PC-3 (cell line): ENCODE data around the gene NDUFAF2.
A peak's percentile ranks its signal among the peaks of the same experiment; 100 is the strongest.

ENCODE experiments used
- EZH2 ChIP-seq: fragments of 300-600 bp; sonication (generic); IDR thresholded peaks from one replicate; pipeline ENCODE4 v1.6.1; 2017; ENCODE audit warnings: antibody characterized with exemption, mild to moderate bottlenecking, low read length; ENCODE audit not compliant: unreplicated experiment
- EZH2phosphoT487 ChIP-seq: fragments of 300-600 bp; sonication (generic); IDR thresholded peaks from 2 replicates; pipeline ENCODE4 v1.6.1; 2018; ENCODE audit warnings: mild to moderate bottlenecking, antibody characterized with exemption, low read length, borderline replicate concordance
- TF ChIP-seq, protein P1 (sequence below): fragments of 300-600 bp; sonication (generic); conservative IDR thresholded peaks from 2 replicates; pipeline ENCODE4 v1.5.1; 2017; ENCODE audit warnings: antibody characterized with exemption, low read depth, mild to moderate bottlenecking, low read length

DNA sequence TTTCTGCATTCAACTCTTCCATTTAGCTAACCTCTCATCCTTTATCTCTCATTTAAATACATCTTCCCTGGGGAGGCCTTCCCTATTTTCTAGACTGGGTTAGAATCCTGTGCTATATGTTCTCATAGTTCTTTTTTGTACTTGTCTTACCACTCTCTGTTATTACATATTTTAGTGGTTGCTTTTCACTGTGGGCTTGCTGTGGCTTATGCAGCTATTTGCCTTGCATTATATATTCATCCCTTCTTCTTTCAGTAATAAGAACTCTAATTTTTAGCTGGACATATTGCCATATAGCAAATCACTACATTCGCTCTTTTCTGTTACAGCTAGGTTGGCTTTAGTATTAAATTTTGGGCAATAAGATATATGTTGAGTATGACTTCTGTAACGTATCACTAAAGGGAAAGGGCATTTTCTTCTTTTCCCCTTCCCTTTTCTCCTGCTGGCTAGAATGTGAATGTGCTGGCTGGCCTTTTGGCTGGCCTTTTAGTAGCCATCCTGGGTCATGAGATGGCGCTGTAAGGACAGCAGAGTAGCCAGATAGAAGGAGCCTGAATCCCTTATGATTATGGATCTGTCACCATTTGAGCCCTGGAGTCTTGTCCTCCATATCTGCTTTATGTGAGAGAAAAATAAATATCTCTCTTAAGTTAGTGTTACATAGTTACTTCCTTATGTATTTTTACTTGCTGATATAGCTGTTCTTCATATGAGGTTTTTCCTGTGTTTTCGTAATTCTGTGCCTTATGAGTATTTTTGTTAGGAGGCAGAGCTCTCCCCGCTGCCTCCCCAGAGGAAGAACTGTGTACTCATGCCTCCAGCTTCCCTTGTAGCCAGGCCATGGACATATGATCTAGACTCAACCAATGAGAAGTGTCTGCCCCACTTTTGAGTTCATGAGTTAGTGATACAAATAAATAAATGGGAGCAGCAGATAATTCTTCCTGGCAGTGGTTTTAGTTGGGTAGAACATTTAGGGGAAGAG is 65.8 kb downstream of the NDUFAF2 start:
- TF ChIP-seq, protein P1, sequence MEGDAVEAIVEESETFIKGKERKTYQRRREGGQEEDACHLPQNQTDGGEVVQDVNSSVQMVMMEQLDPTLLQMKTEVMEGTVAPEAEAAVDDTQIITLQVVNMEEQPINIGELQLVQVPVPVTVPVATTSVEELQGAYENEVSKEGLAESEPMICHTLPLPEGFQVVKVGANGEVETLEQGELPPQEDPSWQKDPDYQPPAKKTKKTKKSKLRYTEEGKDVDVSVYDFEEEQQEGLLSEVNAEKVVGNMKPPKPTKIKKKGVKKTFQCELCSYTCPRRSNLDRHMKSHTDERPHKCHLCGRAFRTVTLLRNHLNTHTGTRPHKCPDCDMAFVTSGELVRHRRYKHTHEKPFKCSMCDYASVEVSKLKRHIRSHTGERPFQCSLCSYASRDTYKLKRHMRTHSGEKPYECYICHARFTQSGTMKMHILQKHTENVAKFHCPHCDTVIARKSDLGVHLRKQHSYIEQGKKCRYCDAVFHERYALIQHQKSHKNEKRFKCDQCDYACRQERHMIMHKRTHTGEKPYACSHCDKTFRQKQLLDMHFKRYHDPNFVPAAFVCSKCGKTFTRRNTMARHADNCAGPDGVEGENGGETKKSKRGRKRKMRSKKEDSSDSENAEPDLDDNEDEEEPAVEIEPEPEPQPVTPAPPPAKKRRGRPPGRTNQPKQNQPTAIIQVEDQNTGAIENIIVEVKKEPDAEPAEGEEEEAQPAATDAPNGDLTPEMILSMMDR: peak; percentile 53
- TF ChIP-seq EZH2: no peak
- TF ChIP-seq EZH2phosphoT487: no peak
